PFSK-1 (cell line): ENCODE measurements around the gene SMAD4.

Experiments
- FOXP2 ChIP-seq: optimal IDR thresholded peaks from 2 replicates; pipeline ENCODE3; 2011; ENCODE audit warnings: borderline replicate concordance, control low read depth, inconsistent platforms; ENCODE audit not compliant: insufficient read depth; ENCODE audit errors: extremely low read length, extremely low read depth
- POLR2AphosphoS5 ChIP-seq: IDR thresholded peaks from 2 replicates; pipeline ENCODE4 v1.6.1; 2012; ENCODE audit warnings: low read depth, mild to moderate bottlenecking, control low read depth, low read length, moderate library complexity
- REST ChIP-seq, 2 experiments: IDR thresholded peaks; 2 replicates each; pipeline versions ENCODE4 v1.6.1 to v1.8.0; 2011 to 2012; ENCODE audit warnings: low read depth in 2 of 2, low read length in 2 of 2, control low read depth in 1 of 2, inconsistent platforms in 1 of 2, mild to moderate bottlenecking in 1 of 2, moderate library complexity in 1 of 2; ENCODE audit not compliant: insufficient read depth in 1 of 2
- SIN3A ChIP-seq: IDR thresholded peaks from 2 replicates; pipeline ENCODE4 v1.6.1; 2012; ENCODE audit warnings: mild to moderate bottlenecking, low read length, moderate library complexity, borderline replicate concordance; ENCODE audit not compliant: insufficient read depth
- TAF1 ChIP-seq: IDR thresholded peaks from 2 replicates; pipeline ENCODE4 v1.6.1; 2012; ENCODE audit warnings: low read length, control low read depth, borderline replicate concordance; ENCODE audit not compliant: insufficient read depth

Gene SMAD4

GRCh38 chr18:51044928-51045585 is 15.0 kb downstream of the SMAD4 start:
- no peak for TF ChIP-seq REST (IDR thresholded peaks at IDR 0.05; ENCODE audit: insufficient read depth in 1 of 2, low read depth in 2 of 2, low read length in 2 of 2)
- no peak for TF ChIP-seq TAF1
- TF ChIP-seq SIN3A = no peak
- TF ChIP-seq POLR2AphosphoS5 = no peak
- TF ChIP-seq FOXP2 = no peak

- TF ChIP-seq POLR2AphosphoS5 = no peak
- TF ChIP-seq SIN3A = no peak
- TF ChIP-seq REST (IDR thresholded peaks at IDR 0.05; ENCODE audit: insufficient read depth in 1 of 2, low read depth in 2 of 2, low read length in 2 of 2) = no peak
- no peak for TF ChIP-seq TAF1
- no peak for TF ChIP-seq FOXP2
These were observed 18.2 kb downstream of the SMAD4 start for GRCh38 chr18:51048190-51048589.

GRCh38 chr18:51049137-51049536 is 19.1 kb downstream of the SMAD4 start:
- TF ChIP-seq FOXP2 (no peak), POLR2AphosphoS5 (no peak), TAF1 (no peak)

- no peak for TF ChIP-seq SIN3A
- no peak for TF ChIP-seq FOXP2
- no peak for TF ChIP-seq REST (IDR thresholded peaks at IDR 0.05; ENCODE audit: insufficient read depth in 1 of 2, low read depth in 2 of 2, low read length in 2 of 2)
- no peak for TF ChIP-seq TAF1
- no peak for TF ChIP-seq POLR2AphosphoS5
These were observed 21.2 kb downstream of the SMAD4 start for GRCh38 chr18:51051105-51051712.

GRCh38 chr18:51053814-51054213 is 23.8 kb downstream of the SMAD4 start:
- no peak for TF ChIP-seq REST (IDR thresholded peaks at IDR 0.05; ENCODE audit: insufficient read depth in 1 of 2, low read depth in 2 of 2, low read length in 2 of 2)
- no peak for TF ChIP-seq POLR2AphosphoS5
- no peak for TF ChIP-seq FOXP2
- TF ChIP-seq TAF1 = no peak
- no peak for TF ChIP-seq SIN3A
